ENCODE results near the gene CLIC4.
"Not testable (repeated sequence)": the region's sequence is repeated elsewhere in the genome, so short reads cannot be mapped to it uniquely, and the experiment has no call there.

CLIC4 gene

DNA sequence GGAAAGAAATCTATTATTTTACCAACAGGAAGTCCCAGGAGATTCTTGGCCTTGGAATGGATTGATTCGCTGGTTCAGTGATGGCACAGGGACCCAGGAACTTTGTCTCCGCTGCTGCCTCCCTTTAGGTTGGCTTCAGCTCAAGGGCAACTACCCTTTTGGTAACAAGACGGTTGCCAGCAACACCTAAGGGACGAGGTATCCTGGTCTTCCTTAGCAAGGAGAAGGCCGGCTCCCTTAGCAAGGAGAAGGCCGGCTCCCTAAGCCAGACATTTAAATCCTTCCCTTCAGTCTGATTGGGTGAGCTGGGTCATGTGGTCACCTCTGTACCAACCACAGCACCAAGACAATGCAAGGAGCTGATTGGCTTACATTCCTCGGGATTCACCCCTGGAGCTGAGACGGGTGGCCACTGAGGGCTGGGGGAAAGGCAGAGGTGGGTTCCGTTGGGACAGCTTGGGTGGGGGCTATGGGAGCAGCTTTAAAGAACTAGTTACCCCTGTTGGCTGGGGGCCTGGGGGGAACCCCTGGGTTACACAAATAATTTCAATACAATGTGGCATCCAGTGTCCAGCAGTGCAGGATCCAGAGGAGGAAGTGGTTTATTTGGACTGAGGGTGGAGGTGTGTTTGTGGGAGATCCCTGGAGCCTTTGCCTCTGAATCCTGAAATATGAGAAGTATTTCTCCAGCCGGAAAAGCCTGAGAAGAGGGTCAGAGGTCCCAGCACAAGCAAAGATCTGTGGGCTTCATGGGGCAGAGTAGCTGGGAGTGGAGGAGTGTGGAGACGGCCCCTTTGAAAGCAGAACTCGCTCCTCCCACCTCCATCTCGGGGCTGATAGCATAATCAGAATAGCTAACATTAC is 20.7 kb upstream of the CLIC4 start:
- peak overlapping the region; percentile 26; the same call in 1 of the 2 replicates for H3K27ac ChIP-seq
- TF ChIP-seq, protein P1, sequence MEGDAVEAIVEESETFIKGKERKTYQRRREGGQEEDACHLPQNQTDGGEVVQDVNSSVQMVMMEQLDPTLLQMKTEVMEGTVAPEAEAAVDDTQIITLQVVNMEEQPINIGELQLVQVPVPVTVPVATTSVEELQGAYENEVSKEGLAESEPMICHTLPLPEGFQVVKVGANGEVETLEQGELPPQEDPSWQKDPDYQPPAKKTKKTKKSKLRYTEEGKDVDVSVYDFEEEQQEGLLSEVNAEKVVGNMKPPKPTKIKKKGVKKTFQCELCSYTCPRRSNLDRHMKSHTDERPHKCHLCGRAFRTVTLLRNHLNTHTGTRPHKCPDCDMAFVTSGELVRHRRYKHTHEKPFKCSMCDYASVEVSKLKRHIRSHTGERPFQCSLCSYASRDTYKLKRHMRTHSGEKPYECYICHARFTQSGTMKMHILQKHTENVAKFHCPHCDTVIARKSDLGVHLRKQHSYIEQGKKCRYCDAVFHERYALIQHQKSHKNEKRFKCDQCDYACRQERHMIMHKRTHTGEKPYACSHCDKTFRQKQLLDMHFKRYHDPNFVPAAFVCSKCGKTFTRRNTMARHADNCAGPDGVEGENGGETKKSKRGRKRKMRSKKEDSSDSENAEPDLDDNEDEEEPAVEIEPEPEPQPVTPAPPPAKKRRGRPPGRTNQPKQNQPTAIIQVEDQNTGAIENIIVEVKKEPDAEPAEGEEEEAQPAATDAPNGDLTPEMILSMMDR (conservative IDR thresholded peaks at IDR 0.05) = no peak

DNA sequence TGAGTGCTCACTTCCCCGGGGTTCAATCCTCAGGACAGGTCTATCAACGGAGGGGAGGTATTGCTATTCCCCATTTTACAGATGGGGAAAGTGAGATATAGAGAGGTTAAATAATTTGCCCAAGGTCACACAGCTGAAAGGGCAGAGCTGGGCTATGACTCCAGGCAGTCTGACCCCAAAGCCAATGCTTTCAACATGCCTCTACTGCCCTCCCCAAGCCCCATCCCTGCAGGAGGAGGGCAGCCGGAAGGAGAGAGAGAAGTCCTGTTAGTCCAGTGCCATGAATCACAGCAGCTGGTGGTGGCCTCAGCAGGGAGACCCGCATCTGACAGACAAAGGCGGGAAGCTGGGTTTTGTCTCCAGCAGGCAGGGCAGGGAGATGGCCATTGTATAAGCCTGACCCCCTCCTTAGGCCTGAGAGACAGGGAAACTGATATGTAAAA is 20.0 kb upstream of the CLIC4 start:
- TF ChIP-seq, protein P1 (conservative IDR thresholded peaks at IDR 0.05) = no peak
- H3K27ac ChIP-seq = peak overlapping the region; percentile 26; the same call in 1 of the 2 replicates

DNA sequence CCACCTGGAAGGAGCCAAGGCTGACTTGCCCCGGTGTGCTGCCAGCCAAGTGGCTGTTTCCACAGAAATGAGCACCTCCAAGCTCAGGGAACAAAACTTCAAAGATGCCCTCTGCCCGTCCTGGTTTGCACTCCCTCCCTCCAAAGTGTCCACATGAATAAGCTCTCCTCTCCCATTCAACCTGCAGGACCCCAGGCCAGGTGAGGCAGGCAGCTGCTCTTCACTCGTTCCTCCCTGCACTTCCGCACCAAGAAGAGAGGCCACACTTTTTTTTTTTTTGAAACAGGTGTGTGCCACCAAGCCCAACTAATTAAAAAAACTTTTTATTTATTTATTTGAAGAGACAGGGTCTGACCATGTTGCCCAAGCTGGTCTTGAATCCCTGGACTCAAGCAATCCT is 18.5 kb upstream of the CLIC4 start:
- H3K27ac ChIP-seq = no peak overlapping the region

DNA sequence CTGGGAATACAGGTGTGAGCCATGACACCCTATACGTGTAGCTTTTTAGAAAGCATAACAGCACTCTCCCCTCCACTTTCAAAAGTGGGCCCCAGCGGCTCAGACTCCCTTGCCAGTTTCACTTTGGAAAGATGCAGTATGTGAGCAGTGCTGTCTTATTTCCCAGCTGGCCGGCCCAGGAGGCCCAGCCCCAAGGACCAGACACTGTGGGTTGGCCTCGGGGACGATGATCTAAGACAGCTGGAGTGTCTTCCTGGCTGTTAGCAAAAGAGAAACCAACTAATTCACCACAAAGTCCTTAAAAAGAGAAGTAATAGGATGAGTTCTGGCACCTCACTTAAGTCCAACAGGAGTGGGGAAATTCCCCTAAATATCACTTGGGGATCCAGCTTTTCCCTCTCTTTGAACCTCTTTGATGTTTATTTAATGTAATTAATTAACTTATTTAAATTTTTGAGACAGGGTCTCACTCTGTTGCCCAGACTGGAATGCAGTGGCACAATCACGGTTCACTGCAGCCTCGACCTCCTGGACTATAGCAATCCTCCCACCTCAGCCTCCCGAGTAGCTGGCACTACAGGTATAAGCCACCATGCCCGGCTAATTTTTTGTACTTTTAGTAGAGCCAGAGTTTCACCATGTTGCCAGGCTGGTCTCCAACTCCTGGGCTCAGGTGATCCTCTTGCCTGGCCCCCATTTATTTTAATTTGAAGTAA is 17.6 kb upstream of the CLIC4 start:
- TF ChIP-seq, protein P1 (conservative IDR thresholded peaks at IDR 0.05) = no peak
- H3K27ac ChIP-seq = no peak overlapping the region

More for the DNA sequence above, 18.5 kb upstream of the CLIC4 start:
- TF ChIP-seq, protein P1 (conservative IDR thresholded peaks at IDR 0.05) = no peak

DNA sequence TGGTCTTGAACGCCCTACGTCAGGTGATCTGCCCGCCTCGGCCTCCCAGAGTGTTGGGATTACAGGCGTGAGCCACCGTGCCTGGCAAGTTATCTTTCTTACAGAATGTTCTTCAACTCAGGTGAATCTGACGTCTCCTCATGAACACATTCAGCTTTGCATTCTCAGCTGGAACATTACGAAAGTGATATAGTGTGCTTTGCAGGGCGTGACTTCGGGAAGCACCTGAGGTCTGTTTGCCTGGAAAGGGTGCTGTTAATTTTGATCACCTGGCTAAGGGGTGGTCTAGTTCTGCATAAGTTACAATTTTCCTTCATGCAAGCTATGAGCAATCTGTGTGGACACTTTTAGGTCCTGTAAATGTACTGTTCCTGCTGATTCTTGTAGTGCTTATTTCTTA is 16.3 kb upstream of the CLIC4 start:
- no peak overlapping the region for H3K27ac ChIP-seq
- TF ChIP-seq, protein P1 (conservative IDR thresholded peaks at IDR 0.05) = no peak

DNA sequence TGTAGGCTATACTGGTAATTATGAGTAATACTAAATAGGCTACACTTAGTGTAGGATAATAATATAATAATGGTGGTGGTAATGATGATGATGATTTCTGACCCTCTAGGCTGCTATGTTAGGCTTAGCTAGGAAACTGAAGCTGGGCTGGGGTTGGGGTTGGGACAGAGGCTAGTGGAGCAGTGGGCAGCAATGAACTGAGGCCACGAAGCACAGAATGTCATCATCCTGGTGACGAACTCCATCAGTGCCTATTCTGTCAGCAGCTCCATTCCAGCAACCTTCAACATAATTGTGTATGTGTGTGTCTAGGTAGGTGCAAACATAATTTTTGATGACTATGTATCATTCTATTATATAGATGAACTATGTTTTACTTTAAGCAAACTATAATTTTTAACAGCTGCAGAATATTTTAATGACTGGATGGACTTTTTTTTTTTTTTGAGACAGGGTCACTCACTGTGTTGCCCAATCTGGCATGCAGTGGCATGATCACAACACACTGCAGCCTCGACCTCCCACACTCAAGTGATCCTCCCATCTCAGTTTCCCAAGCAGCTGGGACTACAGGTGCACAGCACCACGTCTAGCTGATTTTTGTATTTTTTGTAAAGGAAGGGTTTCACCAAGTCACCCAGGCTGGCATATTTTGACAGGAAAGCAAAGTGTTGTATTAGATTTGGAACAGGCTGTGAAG is 12.9 kb upstream of the CLIC4 start:
- no peak overlapping the region for H3K27ac ChIP-seq
- TF ChIP-seq, protein P1 (conservative IDR thresholded peaks at IDR 0.05) = no peak

DNA sequence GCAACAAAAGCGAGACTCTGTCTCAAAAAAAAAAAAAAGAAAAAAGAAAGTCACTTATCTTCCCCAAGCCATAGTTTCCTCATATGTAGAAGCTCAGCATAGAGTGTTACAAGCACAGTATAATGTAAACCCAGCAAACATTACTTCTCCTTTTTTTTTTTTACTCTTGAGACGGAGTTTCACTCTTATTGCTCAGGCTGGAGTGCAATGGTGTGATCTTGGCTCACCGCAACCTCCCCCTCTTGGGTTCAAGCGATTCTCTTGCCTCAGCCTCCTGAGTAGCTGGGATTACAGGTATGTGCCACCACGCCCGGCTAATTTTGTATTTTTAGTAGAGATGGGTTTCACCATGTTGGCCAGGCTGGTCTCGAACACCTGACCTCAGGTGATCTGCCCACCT is 11.9 kb upstream of the CLIC4 start:
- not testable (repeated sequence) for H3K27ac ChIP-seq

All from VCaP (cell line).